GM12865 (cell line): Measurements from ENCODE around the gene BARHL2.

Source experiments
- DNase-seq: peaks from one replicate; pipeline ENCODE4 v3.0.0; 2010; ENCODE audit warnings: low read depth
- H3K4me3 ChIP-seq: 2 replicates; pipeline ENCODE4 v1.5.1; 2011; ENCODE audit warnings: mild to moderate bottlenecking, low read depth, low read length, control low read depth
- TF ChIP-seq, protein P1 (sequence below): IDR thresholded peaks from 2 replicates; pipeline ENCODE4 v1.5.1; 2011; ENCODE audit warnings: low read length, control low read depth, low read depth, inconsistent platforms; ENCODE audit not compliant: insufficient read depth; ENCODE audit errors: missing control alignments

The BARHL2 gene

DNA sequence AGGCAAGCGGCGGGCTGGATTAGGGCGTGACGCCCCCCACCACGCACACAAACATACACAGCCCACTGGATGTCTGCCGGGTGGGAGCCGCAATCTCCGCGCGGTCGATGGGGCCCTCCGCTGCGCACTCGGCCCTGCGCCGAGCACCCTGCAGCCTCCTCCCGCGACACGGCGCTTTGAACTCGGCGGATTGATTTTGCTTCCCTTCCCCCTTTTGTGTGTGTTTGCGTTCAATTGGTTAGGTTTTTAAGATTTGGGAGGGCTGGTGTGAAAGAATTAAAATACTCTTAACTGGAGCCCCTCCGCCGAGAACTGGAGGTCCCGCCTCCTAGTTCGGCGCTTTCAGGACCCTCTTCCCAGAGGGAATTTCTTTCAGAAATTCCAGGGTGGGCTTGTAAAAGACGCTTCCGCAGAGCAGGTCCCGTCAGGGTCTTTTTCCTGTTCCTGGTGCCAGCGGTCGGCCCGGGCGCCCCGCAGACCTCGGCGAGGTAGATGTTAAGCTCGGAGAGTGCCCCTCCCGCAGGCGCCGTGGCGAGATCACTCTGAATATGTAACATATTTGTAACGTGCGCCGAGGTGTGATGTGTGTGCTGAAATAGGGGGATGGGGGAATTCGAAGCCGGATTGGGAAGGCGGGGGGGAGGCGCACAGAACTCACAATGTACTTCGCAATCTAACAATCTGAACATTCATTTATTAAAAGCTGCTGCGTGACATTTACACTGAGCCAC, 8.0 kb upstream of the BARHL2 start:
- no peak overlapping the region; the same call in 1 of the 2 replicates for H3K4me3 ChIP-seq
- no peak for DNase-seq

DNA sequence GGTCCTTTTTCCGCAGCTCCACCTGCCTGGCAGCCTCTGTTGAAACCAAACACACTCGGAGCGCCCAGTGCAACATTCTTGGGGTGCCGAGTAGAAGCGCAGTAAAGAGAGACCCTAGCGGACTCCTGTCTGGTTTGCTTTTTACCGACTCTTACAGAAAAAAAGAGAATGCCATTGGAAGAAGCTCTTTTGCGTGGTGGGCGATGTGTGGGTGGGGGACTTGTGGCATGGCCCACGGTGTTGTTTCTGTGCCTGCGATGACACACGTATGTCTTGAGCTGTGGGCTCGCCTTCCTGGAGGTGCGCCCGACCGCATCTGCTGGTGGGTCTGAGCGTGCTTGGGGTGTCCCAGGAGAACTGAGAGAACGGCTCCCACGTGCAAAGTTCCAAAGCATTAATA, 7.3 kb upstream of the BARHL2 start:
- H3K4me3 ChIP-seq: no peak overlapping the region
- DNase-seq: no peak
- TF ChIP-seq, protein P1, sequence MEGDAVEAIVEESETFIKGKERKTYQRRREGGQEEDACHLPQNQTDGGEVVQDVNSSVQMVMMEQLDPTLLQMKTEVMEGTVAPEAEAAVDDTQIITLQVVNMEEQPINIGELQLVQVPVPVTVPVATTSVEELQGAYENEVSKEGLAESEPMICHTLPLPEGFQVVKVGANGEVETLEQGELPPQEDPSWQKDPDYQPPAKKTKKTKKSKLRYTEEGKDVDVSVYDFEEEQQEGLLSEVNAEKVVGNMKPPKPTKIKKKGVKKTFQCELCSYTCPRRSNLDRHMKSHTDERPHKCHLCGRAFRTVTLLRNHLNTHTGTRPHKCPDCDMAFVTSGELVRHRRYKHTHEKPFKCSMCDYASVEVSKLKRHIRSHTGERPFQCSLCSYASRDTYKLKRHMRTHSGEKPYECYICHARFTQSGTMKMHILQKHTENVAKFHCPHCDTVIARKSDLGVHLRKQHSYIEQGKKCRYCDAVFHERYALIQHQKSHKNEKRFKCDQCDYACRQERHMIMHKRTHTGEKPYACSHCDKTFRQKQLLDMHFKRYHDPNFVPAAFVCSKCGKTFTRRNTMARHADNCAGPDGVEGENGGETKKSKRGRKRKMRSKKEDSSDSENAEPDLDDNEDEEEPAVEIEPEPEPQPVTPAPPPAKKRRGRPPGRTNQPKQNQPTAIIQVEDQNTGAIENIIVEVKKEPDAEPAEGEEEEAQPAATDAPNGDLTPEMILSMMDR: no peak

More for the DNA sequence above, 8.0 kb upstream of the BARHL2 start:
- TF ChIP-seq, protein P1: no peak

DNA sequence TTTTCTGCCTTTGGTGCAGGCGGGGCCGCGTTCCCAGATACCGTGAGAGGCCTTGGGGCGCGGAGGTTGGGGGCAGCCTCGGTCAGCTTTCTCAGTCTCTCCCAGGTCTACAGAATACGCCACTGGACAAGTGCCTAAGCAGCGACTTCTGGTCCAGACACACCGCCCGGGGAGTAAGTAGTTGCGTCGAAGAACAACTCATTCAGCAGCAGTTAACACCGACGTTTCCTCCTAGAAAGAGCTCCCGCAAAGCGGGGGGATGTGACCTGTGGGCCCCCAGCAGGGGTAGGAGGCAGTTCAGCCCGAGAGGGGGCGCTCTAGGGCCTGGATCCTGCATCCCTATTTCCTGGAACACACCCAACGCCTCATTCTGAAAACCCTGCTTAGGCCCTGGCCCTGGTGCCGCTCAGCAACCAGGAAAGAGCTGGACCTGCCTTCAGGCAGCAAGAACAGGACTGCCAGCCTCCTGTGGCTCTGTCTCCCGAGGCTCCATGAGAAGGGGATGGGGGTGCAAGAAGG, 6.5 kb upstream of the BARHL2 start:
- TF ChIP-seq, protein P1: peak; percentile 31
- H3K4me3 ChIP-seq: peak overlapping the region; percentile 48
- peak; percentile 38 for DNase-seq

DNA sequence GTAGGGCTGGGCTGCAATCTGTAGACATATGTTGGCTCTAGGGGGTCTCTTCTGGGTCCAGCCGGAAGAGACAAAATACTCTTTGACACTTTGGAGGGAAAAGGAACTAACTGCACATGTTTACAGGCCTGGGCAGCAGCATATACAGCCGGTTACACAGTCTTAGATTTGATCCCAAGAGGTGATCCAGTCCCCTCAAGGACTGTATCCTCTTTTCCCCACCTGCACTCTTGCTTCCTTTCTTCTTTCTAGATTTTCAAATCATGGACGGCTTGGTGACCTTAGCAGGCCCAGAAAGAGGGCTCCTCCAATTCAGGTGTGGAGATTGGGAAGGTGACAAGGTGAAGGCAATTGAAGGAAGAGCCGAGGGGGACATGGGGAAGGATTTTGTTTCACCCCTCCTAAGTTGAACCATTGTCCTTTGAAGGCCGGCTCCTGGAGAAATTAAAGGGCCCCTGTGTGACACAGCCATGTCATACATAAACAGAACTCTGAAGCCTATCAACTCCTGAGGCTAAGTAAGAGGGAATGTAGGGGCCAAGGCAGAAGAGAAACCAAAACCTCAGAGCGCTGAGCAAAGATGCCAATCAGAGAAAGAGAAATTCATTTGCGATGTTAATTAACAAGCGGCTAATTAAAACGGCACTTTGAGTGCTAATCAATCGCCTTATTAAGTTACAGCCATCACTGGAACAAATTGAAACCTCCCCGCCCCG, 5.9 kb upstream of the BARHL2 start:
- peak overlapping the region; percentile 48 for H3K4me3 ChIP-seq
- no peak for DNase-seq
- TF ChIP-seq, protein P1: no peak

- H3K4me3 ChIP-seq: no peak overlapping the region
- peak; percentile 71 for DNase-seq
- TF ChIP-seq, protein P1: peak; percentile 86
These were observed 4.4 kb upstream of the BARHL2 start for GRCh38 chr1:90721210-90722194.

- DNase-seq: no peak
- H3K4me3 ChIP-seq: no peak overlapping the region
- TF ChIP-seq, protein P1: no peak
These were observed 3.1 kb upstream of the BARHL2 start for GRCh38 chr1:90720145-90720636.
